GM12864 (cell line): Measurements from ENCODE around the gene LRP4.

ENCODE experiments used
- DNase-seq: peaks from one replicate; pipeline ENCODE4 v3.0.0-alpha.2; 2011; ENCODE audit warnings: low read depth
- H3K4me3 ChIP-seq: 2 replicates; pipeline ENCODE4 v1.5.1; 2011; ENCODE audit warnings: mild to moderate bottlenecking, low read depth, low read length, control low read depth
- CTCF ChIP-seq: IDR thresholded peaks from 2 replicates; pipeline ENCODE4 v1.5.1; 2011; ENCODE audit warnings: low read depth, mild to moderate bottlenecking, moderate library complexity, low read length, control low read depth, inconsistent platforms; ENCODE audit errors: missing control alignments

The LRP4 gene

GRCh38 chr11:46837860-46838259 is 80.5 kb downstream of the LRP4 start:
- DNase-seq, result no peak
- TF ChIP-seq CTCF, result no peak
- no peak overlapping the region for H3K4me3 ChIP-seq

DNA sequence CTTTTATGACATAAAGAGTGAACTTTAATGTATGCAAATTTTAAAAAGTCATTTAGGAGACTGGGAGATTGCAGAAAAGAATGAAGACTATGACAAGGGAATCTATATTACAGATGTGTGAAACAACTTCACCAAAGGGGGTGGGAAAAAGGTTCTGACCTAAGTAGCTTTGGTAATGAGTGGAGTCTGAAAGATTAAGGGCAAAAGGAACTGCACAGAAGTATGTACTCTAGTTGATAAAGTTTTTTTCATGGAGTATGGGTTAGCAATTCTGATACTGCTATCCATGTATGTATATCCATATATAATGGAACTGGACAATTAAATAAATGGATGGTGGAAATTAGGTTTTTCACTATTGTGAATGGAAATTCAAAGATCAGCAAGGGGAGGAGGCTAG is 81.5 kb downstream of the LRP4 start:
- DNase-seq, result no peak
- TF ChIP-seq CTCF, result no peak
- no peak overlapping the region for H3K4me3 ChIP-seq

- DNase-seq, result no peak
- TF ChIP-seq CTCF, result no peak
- H3K4me3 ChIP-seq, result no peak overlapping the region
Observed at GRCh38 chr11:46836431-46836830, 81.9 kb downstream of the LRP4 start.

- no peak for TF ChIP-seq CTCF
- no peak overlapping the region for H3K4me3 ChIP-seq
- DNase-seq, result no peak
Observed at GRCh38 chr11:46835897-46836296, 82.5 kb downstream of the LRP4 start.

DNA sequence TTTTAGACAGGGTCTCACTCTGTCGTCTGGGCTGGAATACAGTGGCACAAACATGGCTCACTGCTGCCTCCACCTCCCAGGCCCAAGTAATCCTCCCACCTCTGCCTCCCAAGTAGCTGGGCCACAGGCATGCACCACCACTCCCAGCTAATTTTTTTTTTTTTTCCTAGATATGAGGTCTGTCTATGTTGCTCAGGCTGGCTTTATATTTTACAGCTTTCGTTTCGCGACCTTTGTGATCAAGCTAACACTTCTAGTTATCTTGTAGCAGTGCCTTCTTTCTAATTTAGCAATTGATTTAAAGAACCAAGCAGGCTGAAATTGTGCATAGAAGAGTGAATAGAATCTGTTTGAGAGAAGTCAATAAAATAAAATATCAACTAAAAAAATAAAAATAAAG is 83.5 kb downstream of the LRP4 start:
- H3K4me3 ChIP-seq, result no peak overlapping the region
- no peak for TF ChIP-seq CTCF
- DNase-seq, result no peak

- no peak for TF ChIP-seq CTCF
Observed at GRCh38 chr11:46832511-46833214, 85.7 kb downstream of the LRP4 start.

DNA sequence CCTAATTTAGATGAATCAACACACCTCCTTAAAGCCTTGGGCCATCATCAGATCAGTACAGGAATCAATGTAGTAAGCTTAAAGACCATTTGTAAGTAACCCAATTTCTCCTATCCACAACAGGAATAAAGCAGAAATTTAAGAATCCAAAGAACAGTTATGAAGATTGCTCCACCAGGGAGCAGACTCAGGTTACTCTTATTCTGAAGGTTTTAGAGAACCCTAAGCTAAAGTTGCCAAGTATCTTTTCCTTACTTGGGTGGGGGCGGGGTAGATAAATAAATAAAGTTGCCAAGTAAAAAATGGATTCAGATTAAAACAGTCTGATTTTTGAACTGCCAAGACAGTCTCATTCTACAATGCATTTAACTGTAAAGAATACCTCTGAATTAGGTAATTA is 90.4 kb downstream of the LRP4 start:
- no peak for TF ChIP-seq CTCF
- DNase-seq, result no peak
- no peak overlapping the region for H3K4me3 ChIP-seq

More at GRCh38 chr11:46832511-46833214, 85.7 kb downstream of the LRP4 start:
- no peak for DNase-seq
- H3K4me3 ChIP-seq, result no peak overlapping the region
